ENCODE results near the gene HECW1. TPM values are rescaled to one million over a fixed set of nuclear protein-coding genes. Genes with fewer than 3 reads are reported as not detected.

The HECW1 gene
- total and polyA plus RNA-seq, 4 donors = 0.05 TPM; not detected in 3

DNA sequence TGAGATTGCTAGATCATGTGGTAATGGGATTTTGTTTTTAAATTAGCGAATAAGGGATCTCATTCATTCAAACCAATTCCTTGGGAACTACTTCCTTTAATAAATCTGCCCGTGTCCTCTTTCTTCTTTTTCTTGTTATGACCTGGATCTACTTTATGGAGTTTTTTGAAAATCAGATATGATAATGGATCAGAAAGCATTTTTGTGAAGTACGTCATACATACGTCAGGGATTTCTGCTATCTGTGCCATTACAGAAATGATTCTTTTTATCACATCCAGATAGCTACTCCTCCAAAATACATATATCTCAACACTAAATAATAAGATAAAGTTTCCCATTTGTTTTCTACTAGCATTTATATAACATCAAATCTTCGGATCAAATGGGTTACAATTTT is 430.3 kb downstream of the HECW1 start:
- no peaks in the 10 kb centered on the region for H3K4me1 ChIP-seq (ENCODE audit: control insufficient read depth in 4 of 4, insufficient read depth in 4 of 4, low read length in 3 of 4)
- H3K9me3 ChIP-seq (ENCODE audit: control insufficient read depth in 4 of 4, low read length in 3 of 4) = no peaks in the 10 kb centered on the region
- H3K27ac ChIP-seq (ENCODE audit: low read depth in 1 of 2, low read length in 2 of 2) = no peak overlapping the region
- H3K4me3 ChIP-seq (ENCODE audit: low read depth in 1 of 3, low read length in 3 of 3) = no peak overlapping the region
- 95% methylated on average over 5 of the region's 5 CpGs for WGBS
- H3K27me3 ChIP-seq (ENCODE audit: control insufficient read depth in 4 of 4, insufficient read depth in 4 of 4, low read length in 3 of 4) = no peaks in the 10 kb centered on the region
- no peak for DNase-seq (ENCODE audit: low spot score)
- H3K9ac ChIP-seq (ENCODE audit: low read depth in 1 of 2, low read length in 2 of 2) = no peak overlapping the region
- no peaks in the 10 kb centered on the region for H3K36me3 ChIP-seq (ENCODE audit: control insufficient read depth in 4 of 4, insufficient read depth in 3 of 4, low read depth in 1 of 4, low read length in 3 of 4)
- no peak for TF ChIP-seq FOXA1 (IDR thresholded peaks at IDR 0.05)
- TF ChIP-seq GABPA (IDR thresholded peaks at IDR 0.05 in 1 of 2, conservative IDR thresholded peaks at IDR 0.05 in 1 of 2) = no peak
- TF ChIP-seq, protein P1, sequence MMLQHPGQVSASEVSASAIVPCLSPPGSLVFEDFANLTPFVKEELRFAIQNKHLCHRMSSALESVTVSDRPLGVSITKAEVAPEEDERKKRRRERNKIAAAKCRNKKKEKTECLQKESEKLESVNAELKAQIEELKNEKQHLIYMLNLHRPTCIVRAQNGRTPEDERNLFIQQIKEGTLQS (IDR thresholded peaks at IDR 0.05) = no peak

DNA sequence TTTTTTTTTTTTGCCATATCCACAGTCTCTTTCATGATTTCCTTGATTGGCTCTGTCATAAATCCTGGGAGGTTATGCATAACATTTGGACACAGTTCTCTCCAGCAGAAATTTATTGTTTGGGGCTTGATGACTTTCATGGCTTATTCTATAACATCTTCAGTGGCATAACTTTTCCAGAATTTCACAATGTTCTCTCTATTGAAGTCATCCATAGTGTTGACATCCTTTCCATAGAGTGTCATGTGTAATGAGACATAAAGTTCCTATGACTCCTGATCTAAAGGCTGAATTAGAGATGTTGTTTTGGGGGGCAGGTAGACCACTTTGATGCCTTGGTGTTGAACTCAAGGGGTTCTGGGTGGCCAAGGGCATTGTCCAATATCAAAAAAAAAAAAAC is 433.8 kb downstream of the HECW1 start:
- no peaks in the 10 kb centered on the region for H3K27me3 ChIP-seq (ENCODE audit: control insufficient read depth in 4 of 4, insufficient read depth in 4 of 4, low read length in 3 of 4)

More for the DNA sequence above, 433.8 kb downstream of the HECW1 start:
- Histone ChIP-seq H3K4me1 (ENCODE audit: control insufficient read depth in 4 of 4, insufficient read depth in 4 of 4, low read length in 3 of 4) (no peaks in the 10 kb centered on the region), H3K36me3 (ENCODE audit: control insufficient read depth in 4 of 4, insufficient read depth in 3 of 4, low read depth in 1 of 4, low read length in 3 of 4) (no peaks in the 10 kb centered on the region), H3K9me3 (ENCODE audit: control insufficient read depth in 4 of 4, low read length in 3 of 4) (no peaks in the 10 kb centered on the region), H3K27ac (ENCODE audit: low read depth in 1 of 2, low read length in 2 of 2) (no peak overlapping the region), H3K9ac (ENCODE audit: low read depth in 1 of 2, low read length in 2 of 2) (no peak overlapping the region), H3K4me3 (ENCODE audit: low read depth in 1 of 3, low read length in 3 of 3) (no peak overlapping the region)
- DNase-seq (ENCODE audit: low spot score) = no peak
- TF ChIP-seq, protein P1 (IDR thresholded peaks at IDR 0.05) = no peak
- TF ChIP-seq, protein P2, sequence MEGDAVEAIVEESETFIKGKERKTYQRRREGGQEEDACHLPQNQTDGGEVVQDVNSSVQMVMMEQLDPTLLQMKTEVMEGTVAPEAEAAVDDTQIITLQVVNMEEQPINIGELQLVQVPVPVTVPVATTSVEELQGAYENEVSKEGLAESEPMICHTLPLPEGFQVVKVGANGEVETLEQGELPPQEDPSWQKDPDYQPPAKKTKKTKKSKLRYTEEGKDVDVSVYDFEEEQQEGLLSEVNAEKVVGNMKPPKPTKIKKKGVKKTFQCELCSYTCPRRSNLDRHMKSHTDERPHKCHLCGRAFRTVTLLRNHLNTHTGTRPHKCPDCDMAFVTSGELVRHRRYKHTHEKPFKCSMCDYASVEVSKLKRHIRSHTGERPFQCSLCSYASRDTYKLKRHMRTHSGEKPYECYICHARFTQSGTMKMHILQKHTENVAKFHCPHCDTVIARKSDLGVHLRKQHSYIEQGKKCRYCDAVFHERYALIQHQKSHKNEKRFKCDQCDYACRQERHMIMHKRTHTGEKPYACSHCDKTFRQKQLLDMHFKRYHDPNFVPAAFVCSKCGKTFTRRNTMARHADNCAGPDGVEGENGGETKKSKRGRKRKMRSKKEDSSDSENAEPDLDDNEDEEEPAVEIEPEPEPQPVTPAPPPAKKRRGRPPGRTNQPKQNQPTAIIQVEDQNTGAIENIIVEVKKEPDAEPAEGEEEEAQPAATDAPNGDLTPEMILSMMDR (IDR thresholded peaks at IDR 0.05; ENCODE audit: low read depth, low read length, missing input control) = no peak
- TF ChIP-seq JUND (IDR thresholded peaks at IDR 0.05) (no peak), FOXA2 (IDR thresholded peaks at IDR 0.05) (no peak), HNF4A (conservative IDR thresholded peaks at IDR 0.05) (no peak), EGR1 (IDR thresholded peaks at IDR 0.05; ENCODE audit: low read depth in 2 of 2) (no peak), SP1 (IDR thresholded peaks at IDR 0.05) (no peak), TAF1 (conservative IDR thresholded peaks at IDR 0.05) (no peak), FOXA1 (IDR thresholded peaks at IDR 0.05) (no peak), RAD21 (IDR thresholded peaks at IDR 0.05) (no peak)
- TF ChIP-seq, protein P3, sequence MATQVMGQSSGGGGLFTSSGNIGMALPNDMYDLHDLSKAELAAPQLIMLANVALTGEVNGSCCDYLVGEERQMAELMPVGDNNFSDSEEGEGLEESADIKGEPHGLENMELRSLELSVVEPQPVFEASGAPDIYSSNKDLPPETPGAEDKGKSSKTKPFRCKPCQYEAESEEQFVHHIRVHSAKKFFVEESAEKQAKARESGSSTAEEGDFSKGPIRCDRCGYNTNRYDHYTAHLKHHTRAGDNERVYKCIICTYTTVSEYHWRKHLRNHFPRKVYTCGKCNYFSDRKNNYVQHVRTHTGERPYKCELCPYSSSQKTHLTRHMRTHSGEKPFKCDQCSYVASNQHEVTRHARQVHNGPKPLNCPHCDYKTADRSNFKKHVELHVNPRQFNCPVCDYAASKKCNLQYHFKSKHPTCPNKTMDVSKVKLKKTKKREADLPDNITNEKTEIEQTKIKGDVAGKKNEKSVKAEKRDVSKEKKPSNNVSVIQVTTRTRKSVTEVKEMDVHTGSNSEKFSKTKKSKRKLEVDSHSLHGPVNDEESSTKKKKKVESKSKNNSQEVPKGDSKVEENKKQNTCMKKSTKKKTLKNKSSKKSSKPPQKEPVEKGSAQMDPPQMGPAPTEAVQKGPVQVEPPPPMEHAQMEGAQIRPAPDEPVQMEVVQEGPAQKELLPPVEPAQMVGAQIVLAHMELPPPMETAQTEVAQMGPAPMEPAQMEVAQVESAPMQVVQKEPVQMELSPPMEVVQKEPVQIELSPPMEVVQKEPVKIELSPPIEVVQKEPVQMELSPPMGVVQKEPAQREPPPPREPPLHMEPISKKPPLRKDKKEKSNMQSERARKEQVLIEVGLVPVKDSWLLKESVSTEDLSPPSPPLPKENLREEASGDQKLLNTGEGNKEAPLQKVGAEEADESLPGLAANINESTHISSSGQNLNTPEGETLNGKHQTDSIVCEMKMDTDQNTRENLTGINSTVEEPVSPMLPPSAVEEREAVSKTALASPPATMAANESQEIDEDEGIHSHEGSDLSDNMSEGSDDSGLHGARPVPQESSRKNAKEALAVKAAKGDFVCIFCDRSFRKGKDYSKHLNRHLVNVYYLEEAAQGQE (IDR thresholded peaks at IDR 0.05) = no peak
- TF ChIP-seq, protein P4, sequence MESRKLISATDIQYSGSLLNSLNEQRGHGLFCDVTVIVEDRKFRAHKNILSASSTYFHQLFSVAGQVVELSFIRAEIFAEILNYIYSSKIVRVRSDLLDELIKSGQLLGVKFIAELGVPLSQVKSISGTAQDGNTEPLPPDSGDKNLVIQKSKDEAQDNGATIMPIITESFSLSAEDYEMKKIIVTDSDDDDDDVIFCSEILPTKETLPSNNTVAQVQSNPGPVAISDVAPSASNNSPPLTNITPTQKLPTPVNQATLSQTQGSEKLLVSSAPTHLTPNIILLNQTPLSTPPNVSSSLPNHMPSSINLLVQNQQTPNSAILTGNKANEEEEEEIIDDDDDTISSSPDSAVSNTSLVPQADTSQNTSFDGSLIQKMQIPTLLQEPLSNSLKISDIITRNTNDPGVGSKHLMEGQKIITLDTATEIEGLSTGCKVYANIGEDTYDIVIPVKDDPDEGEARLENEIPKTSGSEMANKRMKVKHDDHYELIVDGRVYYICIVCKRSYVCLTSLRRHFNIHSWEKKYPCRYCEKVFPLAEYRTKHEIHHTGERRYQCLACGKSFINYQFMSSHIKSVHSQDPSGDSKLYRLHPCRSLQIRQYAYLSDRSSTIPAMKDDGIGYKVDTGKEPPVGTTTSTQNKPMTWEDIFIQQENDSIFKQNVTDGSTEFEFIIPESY (IDR thresholded peaks at IDR 0.05) = no peak
- TF ChIP-seq, protein P5, sequence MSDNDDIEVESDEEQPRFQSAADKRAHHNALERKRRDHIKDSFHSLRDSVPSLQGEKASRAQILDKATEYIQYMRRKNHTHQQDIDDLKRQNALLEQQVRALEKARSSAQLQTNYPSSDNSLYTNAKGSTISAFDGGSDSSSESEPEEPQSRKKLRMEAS (IDR thresholded peaks at IDR 0.05) = no peak
